ENCODE results near the gene GPR55. TPM values are rescaled to one million over a fixed set of nuclear protein-coding genes. Genes with fewer than 3 reads are reported as not detected.

Gene GPR55
- total and polyA plus RNA-seq, 10 of the 15 experiments (the other 5 are each of a cell fraction or from before 2014, with no cell fraction given), result 2.1 to 30.1 (median 16.2) TPM

DNA sequence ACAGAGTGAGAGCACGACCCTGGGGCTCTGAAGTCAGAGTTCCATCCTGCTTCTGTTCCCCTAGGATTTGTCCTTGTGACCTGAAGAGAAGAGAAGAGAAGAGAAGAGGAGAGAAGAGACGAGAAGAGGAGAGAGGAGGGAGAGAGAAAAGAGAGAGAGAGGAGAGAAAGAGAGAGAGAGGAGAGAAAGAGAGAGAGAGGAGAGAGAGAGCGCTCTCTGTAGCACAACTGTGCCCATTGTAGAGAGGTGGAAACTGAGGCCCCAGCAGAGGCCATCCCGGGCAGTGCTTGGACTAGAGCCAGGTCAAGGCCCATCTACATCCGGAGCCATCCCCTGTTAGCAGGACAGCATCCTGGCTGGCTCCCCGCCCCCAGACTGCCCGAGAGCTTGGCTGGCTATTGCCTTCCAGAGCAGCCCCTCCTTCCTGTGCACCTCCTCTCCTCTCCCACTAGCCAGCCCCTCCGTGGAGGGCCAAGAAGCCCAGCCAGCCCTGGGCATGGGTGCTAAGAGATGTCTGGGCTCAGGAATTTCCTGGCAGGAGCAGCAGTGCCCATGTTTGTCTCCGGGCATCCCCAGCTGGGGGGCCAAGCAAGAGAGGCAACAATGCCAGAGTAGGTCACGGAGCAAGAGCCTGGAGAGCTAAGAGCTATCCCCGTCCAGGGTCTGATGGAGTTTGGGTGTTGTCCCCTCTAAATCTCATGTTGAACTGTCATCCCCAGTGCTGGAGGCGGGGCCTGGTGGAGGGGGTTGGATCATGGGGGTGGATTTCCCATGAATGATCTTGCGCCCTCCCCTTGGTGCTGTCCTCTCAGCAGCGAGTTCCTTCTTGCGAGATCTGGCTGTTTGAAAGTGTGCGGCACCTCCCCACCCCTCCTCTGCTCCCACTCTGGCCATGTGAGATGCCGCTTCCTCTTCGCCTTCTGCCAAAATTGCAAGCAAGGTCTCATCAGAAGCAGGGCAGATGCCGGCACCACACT, 18.2 kb upstream of the GPR55 start (continued):
- TF ChIP-seq, protein P1, sequence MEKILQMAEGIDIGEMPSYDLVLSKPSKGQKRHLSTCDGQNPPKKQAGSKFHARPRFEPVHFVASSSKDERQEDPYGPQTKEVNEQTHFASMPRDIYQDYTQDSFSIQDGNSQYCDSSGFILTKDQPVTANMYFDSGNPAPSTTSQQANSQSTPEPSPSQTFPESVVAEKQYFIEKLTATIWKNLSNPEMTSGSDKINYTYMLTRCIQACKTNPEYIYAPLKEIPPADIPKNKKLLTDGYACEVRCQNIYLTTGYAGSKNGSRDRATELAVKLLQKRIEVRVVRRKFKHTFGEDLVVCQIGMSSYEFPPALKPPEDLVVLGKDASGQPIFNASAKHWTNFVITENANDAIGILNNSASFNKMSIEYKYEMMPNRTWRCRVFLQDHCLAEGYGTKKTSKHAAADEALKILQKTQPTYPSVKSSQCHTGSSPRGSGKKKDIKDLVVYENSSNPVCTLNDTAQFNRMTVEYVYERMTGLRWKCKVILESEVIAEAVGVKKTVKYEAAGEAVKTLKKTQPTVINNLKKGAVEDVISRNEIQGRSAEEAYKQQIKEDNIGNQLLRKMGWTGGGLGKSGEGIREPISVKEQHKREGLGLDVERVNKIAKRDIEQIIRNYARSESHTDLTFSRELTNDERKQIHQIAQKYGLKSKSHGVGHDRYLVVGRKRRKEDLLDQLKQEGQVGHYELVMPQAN (conservative IDR thresholded peaks at IDR 0.05), result no peak
- no peak for TF ChIP-seq NRF1 (conservative IDR thresholded peaks at IDR 0.05; ENCODE audit: low read depth, low read length)
- no peak for TF ChIP-seq RELA (IDR thresholded peaks at IDR 0.05; ENCODE audit: borderline replicate concordance, partially characterized antibody)
- TF ChIP-seq, protein P2, sequence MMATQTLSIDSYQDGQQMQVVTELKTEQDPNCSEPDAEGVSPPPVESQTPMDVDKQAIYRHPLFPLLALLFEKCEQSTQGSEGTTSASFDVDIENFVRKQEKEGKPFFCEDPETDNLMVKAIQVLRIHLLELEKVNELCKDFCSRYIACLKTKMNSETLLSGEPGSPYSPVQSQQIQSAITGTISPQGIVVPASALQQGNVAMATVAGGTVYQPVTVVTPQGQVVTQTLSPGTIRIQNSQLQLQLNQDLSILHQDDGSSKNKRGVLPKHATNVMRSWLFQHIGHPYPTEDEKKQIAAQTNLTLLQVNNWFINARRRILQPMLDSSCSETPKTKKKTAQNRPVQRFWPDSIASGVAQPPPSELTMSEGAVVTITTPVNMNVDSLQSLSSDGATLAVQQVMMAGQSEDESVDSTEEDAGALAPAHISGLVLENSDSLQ (IDR thresholded peaks at IDR 0.05), result no peak
- no peak for TF ChIP-seq TCF7 (IDR thresholded peaks at IDR 0.05; ENCODE audit: borderline replicate concordance)
- TF ChIP-seq STAT3 (IDR thresholded peaks at IDR 0.05; ENCODE audit: low read depth, low read length), result no peak
- no peak for TF ChIP-seq JUNB (IDR thresholded peaks at IDR 0.05)
- peak; percentile 83 for TF ChIP-seq HDGF (IDR thresholded peaks at IDR 0.05)
- TF ChIP-seq MYB (IDR thresholded peaks at IDR 0.05; ENCODE audit: borderline replicate concordance, low read depth, low read length), result no peak
- no peak for TF ChIP-seq ZNF207 (IDR thresholded peaks at IDR 0.05; ENCODE audit: borderline replicate concordance)
- no peak for TF ChIP-seq ZNF274 (IDR thresholded peaks at IDR 0.05; ENCODE audit: insufficient read depth, insufficient read length)
- no peak for TF ChIP-seq CREB1 (IDR thresholded peaks at IDR 0.05; ENCODE audit: low read depth)
- TF ChIP-seq KDM1A (IDR thresholded peaks at IDR 0.05; ENCODE audit: borderline replicate concordance), result no peak
- TF ChIP-seq CREM (IDR thresholded peaks at IDR 0.05; ENCODE audit: low read depth), result no peak
- no peak for TF ChIP-seq EP300 (IDR thresholded peaks at IDR 0.05; ENCODE audit: borderline replicate concordance in 1 of 2, control insufficient read depth in 1 of 2, low read depth in 2 of 2, low read length in 2 of 2)
- TF ChIP-seq, protein P3, sequence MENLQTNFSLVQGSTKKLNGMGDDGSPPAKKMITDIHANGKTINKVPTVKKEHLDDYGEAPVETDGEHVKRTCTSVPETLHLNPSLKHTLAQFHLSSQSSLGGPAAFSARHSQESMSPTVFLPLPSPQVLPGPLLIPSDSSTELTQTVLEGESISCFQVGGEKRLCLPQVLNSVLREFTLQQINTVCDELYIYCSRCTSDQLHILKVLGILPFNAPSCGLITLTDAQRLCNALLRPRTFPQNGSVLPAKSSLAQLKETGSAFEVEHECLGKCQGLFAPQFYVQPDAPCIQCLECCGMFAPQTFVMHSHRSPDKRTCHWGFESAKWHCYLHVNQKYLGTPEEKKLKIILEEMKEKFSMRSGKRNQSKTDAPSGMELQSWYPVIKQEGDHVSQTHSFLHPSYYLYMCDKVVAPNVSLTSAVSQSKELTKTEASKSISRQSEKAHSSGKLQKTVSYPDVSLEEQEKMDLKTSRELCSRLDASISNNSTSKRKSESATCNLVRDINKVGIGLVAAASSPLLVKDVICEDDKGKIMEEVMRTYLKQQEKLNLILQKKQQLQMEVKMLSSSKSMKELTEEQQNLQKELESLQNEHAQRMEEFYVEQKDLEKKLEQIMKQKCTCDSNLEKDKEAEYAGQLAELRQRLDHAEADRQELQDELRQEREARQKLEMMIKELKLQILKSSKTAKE (IDR thresholded peaks at IDR 0.05; ENCODE audit: low read depth, poor library complexity, severe bottlenecking), result no peak
- TF ChIP-seq POLR2AphosphoS2 (IDR thresholded peaks at IDR 0.05; ENCODE audit: low read depth, low read length), result no peak
- TF ChIP-seq GABPA (IDR thresholded peaks at IDR 0.05; ENCODE audit: low read depth), result no peak
- no peak for TF ChIP-seq ZSCAN29 (IDR thresholded peaks at IDR 0.05)
- TF ChIP-seq, protein P4, sequence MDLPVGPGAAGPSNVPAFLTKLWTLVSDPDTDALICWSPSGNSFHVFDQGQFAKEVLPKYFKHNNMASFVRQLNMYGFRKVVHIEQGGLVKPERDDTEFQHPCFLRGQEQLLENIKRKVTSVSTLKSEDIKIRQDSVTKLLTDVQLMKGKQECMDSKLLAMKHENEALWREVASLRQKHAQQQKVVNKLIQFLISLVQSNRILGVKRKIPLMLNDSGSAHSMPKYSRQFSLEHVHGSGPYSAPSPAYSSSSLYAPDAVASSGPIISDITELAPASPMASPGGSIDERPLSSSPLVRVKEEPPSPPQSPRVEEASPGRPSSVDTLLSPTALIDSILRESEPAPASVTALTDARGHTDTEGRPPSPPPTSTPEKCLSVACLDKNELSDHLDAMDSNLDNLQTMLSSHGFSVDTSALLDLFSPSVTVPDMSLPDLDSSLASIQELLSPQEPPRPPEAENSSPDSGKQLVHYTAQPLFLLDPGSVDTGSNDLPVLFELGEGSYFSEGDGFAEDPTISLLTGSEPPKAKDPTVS (IDR thresholded peaks at IDR 0.05; ENCODE audit: low read depth, low read length), result no peak
- TF ChIP-seq ATF7 (IDR thresholded peaks at IDR 0.05; ENCODE audit: low read depth), result no peak
- TF ChIP-seq, protein P5, sequence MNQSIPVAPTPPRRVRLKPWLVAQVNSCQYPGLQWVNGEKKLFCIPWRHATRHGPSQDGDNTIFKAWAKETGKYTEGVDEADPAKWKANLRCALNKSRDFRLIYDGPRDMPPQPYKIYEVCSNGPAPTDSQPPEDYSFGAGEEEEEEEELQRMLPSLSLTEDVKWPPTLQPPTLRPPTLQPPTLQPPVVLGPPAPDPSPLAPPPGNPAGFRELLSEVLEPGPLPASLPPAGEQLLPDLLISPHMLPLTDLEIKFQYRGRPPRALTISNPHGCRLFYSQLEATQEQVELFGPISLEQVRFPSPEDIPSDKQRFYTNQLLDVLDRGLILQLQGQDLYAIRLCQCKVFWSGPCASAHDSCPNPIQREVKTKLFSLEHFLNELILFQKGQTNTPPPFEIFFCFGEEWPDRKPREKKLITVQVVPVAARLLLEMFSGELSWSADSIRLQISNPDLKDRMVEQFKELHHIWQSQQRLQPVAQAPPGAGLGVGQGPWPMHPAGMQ (IDR thresholded peaks at IDR 0.05; ENCODE audit: borderline replicate concordance), result no peak
- no peak; the same call in 1 of the 2 replicates for TF ChIP-seq HCFC1 (IDR thresholded peaks at IDR 0.05; ENCODE audit: low read length)
